Lower leg skin (tissue), 3 donors: Measurements from ENCODE around the gene GPR21.

Experiments used
- POLR2A ChIP-seq, 2 donors: fragments of 450-650 bp; IDR thresholded peaks; one replicate each; pipeline ENCODE4 v1.6.1; 2016 to 2017; ENCODE audit warnings: antibody characterized with exemption in 2 of 2, mild to moderate bottlenecking in 1 of 2, moderate library complexity in 1 of 2
- TF ChIP-seq, protein P1 (sequence below), 3 donors: fragments of 450-650 bp; IDR thresholded peaks; one replicate each; pipeline ENCODE4 v1.5.1; 2016; ENCODE audit warnings: antibody characterized with exemption in 3 of 3, mild to moderate bottlenecking in 3 of 3, moderate library complexity in 2 of 3

DNA sequence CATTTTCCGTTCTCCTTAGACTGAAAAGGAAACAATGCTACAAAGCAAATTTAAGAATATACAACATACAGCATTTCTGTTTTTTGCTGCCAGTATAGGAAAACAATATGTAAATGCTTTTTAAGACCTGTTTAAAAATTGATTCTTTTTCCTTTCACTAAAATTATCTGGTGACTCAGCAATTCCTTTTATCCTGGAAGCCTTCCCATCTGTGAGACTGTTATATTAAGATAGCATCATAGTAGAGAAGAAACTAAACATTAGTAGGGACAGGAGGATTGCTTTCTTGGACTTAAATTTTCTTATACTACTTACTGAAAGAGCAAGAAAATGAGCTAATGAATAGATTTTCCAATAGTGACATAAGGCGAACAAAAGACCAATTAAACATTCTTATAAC, 30.0 kb upstream of the GPR21 start:
- TF ChIP-seq, protein P1, sequence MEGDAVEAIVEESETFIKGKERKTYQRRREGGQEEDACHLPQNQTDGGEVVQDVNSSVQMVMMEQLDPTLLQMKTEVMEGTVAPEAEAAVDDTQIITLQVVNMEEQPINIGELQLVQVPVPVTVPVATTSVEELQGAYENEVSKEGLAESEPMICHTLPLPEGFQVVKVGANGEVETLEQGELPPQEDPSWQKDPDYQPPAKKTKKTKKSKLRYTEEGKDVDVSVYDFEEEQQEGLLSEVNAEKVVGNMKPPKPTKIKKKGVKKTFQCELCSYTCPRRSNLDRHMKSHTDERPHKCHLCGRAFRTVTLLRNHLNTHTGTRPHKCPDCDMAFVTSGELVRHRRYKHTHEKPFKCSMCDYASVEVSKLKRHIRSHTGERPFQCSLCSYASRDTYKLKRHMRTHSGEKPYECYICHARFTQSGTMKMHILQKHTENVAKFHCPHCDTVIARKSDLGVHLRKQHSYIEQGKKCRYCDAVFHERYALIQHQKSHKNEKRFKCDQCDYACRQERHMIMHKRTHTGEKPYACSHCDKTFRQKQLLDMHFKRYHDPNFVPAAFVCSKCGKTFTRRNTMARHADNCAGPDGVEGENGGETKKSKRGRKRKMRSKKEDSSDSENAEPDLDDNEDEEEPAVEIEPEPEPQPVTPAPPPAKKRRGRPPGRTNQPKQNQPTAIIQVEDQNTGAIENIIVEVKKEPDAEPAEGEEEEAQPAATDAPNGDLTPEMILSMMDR (IDR thresholded peaks at IDR 0.05), result no peak
- no peak for TF ChIP-seq POLR2A (IDR thresholded peaks at IDR 0.05)
